AG09319 (cell line): ENCODE results near the gene CHRNA9.

Experiments used
- DNase-seq: peaks from one replicate; pipeline ENCODE4 v3.0.0-alpha.2; 2010; ENCODE audit warnings: low read depth; ENCODE audit errors: extremely low read depth
- TF ChIP-seq, protein P1 (sequence below): IDR thresholded peaks from 2 replicates; pipeline ENCODE4 v1.5.1; 2011; ENCODE audit warnings: low read depth, mild to moderate bottlenecking, inconsistent platforms, low read length, moderate library complexity

The CHRNA9 gene

DNA sequence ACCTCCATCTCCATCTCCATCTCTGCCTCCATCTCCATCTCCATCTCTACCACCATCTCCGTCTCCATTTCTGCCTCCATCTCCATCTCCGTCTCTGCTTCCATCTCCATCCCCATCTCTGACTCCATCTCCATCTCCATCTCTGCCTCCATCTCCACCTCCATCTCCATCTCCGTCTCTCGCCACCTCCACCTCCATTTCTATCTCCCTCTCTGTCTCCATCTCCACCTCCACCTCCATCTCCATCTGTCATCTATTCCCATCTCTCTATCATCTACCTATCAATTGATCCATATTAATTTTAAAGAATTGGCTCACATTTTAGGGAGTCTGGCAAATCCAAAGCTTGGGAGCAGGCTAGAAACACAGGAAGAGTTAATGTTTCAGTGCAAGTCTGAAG is 39.6 kb upstream of the CHRNA9 start:
- DNase-seq: no peak
- TF ChIP-seq, protein P1, sequence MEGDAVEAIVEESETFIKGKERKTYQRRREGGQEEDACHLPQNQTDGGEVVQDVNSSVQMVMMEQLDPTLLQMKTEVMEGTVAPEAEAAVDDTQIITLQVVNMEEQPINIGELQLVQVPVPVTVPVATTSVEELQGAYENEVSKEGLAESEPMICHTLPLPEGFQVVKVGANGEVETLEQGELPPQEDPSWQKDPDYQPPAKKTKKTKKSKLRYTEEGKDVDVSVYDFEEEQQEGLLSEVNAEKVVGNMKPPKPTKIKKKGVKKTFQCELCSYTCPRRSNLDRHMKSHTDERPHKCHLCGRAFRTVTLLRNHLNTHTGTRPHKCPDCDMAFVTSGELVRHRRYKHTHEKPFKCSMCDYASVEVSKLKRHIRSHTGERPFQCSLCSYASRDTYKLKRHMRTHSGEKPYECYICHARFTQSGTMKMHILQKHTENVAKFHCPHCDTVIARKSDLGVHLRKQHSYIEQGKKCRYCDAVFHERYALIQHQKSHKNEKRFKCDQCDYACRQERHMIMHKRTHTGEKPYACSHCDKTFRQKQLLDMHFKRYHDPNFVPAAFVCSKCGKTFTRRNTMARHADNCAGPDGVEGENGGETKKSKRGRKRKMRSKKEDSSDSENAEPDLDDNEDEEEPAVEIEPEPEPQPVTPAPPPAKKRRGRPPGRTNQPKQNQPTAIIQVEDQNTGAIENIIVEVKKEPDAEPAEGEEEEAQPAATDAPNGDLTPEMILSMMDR: no peak

DNA sequence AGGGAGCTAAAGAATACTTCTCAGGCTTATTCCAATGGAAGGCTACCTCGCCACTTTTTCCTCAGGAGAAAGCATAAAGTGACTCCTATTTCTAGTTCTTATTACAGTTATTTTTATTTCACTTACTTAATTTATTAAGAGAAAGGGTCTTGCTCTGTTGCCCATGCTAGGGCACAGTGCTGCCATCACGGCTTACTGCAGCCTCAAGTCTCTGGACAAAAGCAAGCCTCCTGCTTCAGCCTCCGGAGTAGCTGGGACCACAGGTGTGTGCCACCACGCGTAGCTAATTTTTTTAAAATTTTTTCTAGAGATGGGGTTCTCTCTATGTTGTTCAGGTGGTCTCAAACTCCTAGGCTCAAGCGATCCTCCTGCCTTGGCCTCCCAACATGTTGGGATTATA is 36.0 kb upstream of the CHRNA9 start:
- TF ChIP-seq, protein P1: no peak

DNA sequence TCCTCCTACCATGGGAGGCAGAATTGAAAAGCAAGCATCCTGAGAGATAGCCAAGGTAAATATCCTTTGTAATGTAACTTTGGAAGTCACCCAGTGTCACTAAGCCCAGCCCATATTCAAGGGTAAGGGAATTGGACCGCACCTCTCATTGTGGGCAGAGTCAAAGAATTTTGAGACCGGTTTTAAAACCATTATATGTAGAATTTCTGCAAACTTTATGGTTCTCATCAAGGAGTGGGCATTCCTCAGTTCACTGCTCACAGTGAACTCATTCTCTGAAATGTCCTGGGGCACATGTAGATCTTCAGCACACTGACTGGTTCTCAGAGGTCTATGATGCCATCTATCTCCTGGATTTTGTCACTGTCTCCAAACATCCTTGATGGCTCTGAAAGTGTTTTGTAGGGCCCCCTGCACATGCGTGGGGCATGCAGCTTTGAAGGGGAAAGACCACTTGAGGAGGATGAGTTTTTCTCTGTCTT is 35.3 kb upstream of the CHRNA9 start:
- TF ChIP-seq, protein P1: no peak; the same call in 1 of the 2 replicates
- DNase-seq: no peak

More for the DNA sequence above, 36.0 kb upstream of the CHRNA9 start:
- DNase-seq: no peak

DNA sequence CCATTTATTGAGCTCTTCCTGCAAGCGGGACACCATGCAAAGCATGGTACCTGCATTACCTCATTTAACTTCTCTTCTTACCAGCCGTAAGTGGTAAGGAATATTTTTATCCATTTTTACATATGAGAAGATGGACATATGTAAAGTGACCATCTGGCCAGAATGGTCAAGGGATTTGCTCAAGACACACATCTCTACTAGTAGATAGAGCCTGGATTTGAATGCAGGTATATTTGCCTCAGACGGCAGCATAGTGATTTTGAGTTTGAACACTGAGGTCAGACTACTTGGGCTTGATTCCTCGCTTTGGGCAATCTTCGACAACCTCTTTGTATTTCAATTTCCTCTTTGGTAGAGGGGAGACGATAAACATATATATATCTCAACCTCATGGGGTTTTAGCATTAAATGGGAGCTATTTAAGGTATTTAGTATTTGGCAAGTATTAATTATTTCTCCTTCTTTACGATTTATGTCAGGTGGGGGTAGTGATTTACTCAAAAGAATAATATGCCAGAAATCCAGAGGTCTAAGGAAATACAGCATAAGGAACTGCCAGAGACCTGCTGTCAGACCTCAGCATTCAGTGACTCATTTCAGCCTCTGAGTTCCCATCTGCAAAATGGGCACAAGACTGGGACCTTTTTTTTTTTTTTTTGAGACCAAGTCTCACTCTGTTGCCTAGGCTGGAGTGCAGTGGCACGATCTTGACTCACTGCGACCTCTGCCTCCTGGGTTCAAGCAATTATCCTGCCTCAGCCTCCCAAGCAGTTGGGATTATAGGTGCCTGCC is 34.6 kb upstream of the CHRNA9 start:
- TF ChIP-seq, protein P1: no peak
- no peak for DNase-seq

DNA sequence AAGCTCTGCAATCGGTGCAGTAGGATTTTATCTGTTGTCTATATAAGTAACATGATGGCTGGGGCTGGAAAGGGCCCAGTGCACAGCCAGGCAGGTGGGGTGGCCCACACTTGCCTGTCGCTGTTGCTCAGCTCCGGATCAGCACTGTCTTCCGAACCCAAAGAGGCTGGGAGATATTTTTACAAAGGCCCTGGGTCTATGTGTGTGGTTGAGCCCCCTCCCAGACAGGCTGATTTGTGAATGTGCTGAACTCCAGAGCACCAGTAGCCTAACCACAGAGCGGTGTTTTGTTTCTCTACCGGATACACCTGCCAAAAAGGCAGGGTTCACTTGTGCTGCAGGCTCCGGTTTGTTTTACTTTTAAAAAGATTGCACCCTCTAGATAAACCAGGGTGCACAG is 33.5 kb upstream of the CHRNA9 start:
- no peak for DNase-seq
- TF ChIP-seq, protein P1: no peak

DNA sequence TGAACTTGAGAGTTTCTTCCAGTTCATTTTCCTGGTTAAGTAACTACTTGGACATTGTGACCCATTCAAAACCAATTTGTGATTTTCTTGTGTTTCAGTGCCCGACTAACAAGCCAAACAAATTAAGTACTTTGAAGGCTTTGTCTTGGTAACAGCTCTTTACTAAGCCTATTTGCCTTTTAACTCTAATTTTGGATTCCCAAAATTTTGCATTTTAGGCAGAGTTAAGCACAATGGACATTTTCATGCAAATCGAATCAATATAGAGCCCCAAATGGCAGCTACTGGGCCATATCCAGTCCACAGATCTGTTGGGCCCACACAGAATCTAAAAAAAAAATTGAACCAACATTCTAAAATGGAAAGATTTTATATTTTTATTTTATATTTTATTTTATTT is 31.4 kb upstream of the CHRNA9 start:
- TF ChIP-seq, protein P1: no peak
- no peak for DNase-seq

DNA sequence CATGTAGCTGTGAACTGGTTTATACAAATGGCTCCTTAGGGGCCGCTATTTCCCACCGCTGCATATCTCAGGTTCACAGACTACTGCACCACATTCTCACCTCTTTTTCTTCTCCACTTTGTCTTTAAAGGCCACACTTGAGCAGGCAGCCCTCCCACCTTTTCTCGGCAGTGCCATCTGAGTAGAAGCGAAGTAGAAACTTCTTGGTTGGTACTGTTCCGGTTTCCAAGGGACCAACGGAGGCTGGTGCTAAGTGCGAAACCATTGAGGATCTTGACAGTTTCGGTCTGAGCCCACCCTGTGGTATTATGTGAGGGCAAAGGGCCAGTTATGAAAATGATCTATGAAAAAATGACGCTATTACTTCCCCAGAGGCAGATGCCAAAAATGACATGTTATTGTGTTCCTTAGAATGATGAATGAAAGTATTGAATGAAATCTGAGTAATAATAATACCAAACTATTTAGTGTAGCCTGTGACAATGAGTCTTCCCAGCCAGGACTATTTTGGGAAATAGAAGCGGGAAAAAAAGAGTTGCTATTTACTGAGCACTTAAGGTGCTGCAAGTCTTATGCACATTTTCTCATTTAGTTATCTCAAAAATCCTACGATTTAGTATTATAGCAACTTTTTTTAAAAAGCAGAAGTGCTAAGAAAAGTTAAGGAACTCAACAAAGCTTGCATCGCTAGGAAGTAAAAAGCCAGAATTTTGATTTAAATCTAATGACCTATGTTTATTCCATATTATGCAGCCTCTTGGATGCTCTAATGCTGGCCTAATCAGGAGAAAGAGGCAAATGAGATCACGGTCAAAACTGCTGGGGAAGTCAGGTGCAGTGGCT is 29.6 kb upstream of the CHRNA9 start:
- TF ChIP-seq, protein P1: no peak

More for the DNA sequence above, 29.6 kb upstream of the CHRNA9 start:
- no peak for DNase-seq
